DLD1 (cell line): ENCODE data around the gene SCAI.
"Not testable (repeated sequence)": the region's sequence is repeated elsewhere in the genome, so short reads cannot be mapped to it uniquely, and the experiment has no call there.

Source experiments
- in situ Hi-C: cut with HindIII; loops from 2 replicates; pipeline ENCODE4 v1.10.0; 2017; ENCODE audit warnings: low sequenced_read_pairs

SCAI gene

DNA sequence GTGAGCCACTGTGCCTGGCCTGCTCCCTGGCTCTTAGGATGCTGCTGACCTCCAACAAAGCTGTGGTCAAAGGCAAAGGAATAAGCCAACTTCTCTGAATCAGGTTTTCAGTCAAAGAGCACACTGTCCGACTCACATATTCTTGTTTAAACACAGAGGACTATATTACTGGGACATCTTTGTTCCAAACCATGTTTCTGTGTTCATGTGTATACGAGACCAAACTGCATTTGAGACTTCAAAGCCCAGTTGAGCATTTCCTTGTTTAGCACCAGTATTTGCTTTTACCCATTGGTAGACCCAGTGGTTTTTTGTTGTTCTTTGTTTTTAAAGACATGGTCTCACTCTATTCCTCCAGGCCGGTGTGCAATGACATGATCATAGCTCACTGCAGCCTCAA is 100.2 kb downstream of the SCAI start:
- in situ Hi-C loops: no loop called here

GRCh38 chr9:125038166-125038565 is 105.2 kb downstream of the SCAI start:
- in situ Hi-C loops: no loop called here

DNA sequence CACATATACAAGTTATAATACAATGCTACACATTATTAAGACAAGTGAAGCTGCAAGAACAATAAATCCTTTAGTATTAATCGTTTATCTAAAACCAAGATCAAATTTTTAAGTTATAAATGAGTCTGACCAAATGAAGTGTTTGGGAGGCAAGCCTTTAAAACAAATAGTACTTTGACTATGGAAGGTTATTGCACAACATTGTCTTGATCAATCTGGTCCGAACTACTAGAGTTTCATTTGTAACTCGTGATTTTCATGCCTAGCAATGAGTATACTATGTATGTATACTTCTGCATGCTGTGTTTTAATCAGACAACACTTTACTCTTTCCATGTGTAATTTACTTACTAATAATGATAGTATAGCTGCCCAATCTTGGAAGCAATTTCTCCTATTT is 115.3 kb downstream of the SCAI start:
- in situ Hi-C loops: no loop called here

DNA sequence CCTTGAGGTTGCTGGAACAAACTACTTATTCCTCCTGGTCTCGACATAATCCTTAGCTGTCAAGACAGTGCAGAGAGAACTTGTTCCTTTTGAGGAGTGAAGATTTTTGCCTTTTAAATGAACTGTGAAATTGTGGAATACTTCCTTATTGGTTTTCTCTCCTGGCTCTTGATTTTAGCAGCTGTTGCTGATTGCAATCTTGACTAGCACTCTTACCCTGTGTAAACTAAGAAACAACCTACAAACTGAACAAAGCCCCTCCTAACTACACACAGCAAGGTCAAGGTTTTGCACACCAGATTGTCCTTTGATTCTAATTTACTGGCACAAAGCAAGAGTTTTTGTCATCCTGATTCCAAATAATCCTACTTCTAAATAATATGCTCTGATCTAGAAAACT is 118.4 kb downstream of the SCAI start:
- in situ Hi-C loops: no loop called here

- in situ Hi-C loops: no loop called here
These were observed 122.3 kb downstream of the SCAI start for GRCh38 chr9:125021069-125021468.

GRCh38 chr9:125015655-125016054 is 127.7 kb downstream of the SCAI start:
- in situ Hi-C loops: not testable (repeated sequence)

DNA sequence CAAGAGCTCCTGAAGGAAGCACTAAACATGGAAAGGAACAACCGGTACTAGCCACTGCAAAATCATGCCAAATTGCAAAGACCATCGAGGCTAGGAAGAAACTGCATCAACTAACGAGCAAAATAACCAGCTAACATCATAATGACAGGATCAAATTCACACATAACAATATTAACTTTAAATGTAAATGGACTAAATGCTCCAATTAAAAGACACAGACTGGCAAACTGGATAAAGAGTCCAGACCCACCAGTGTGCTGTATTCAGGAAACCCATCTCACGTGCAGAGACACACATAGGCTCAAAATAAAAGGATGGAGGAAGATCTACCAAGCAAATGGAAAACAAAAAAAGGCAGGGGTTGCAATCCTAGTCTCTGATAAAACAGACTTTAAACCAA is 131.3 kb downstream of the SCAI start:
- in situ Hi-C loops: not testable (repeated sequence)

GRCh38 chr9:125008599-125008998 is 134.7 kb downstream of the SCAI start:
- in situ Hi-C loops: no loop called here

DNA sequence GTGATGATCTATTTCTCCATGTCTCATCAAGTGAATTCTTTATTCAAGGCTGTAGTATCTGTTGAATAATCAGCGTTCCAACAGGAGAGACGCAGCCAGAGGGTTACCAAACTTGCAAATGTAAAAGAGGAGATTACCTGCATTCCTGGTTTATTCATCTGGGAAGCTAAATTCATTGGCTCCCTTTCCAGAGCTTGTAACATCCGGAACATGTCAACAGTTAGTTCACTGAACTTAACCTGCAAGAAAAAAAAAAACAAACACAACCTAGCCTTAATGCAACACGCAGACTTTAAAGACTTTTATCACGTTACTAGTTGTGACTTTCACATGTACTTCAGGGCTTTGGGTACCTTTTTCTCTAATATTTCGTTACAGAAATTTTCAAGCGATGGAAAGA is 140.0 kb downstream of the SCAI start:
- in situ Hi-C loops: no loop called here

- in situ Hi-C loops: no loop called here
These were observed 159.6 kb downstream of the SCAI start for GRCh38 chr9:124983698-124984097.

DNA sequence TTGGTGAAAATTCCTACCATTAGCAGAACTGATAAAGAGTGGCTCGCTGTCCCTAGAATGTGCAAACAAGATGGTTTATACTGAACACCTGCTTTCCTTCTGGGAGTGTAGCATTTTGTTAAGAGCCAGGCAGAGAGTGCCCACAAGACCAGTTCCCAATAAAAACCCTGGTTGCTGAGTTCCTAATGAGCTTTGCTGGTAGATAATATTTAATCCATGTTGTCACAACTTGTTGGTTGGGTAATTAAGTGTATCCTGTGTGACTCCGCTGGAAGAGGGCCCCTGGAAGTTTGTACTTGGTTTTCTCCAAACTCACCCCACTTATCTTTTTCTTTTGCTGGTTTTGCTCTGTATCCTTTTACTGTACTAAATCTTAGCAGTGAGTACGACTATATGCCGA is 162.9 kb downstream of the SCAI start:
- in situ Hi-C loops: no loop called here

DNA sequence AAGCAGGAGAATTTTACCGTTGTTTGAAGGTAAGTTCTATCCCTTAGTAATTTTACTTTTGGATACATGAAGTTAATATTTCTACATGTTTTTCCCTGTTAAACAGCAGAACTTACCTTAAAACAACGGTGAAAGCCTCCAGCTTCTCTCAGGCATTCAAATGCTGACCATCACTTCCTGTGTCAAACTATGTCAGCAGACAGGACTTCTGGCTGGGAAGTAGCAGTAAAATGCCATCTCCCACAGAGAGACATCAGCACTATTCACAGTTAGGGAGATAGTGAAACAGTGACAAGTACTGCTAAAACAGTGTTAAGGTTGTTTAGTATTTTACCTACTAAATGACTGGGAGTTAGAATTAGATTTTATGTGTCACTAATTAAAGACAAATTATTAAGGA is 168.2 kb downstream of the SCAI start:
- in situ Hi-C loops: no loop called here

DNA sequence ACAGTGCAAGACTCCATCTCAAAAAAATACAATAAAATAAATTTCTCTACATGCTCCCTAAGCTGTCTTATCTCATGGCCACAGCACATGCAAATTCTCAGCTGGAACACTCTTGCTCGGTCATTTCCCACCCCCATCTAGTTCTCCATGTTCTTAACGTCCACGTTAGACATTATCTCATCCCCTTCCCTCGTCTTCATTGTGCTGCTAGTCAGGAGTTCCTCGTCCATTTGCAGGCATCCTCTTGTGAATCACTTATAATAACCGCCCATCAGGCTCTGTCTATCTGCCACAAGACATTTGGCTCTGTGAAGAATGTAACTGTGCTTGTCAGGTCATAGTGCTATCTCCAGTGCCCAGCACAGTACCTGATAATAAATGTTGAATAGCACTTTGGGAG is 169.5 kb downstream of the SCAI start:
- in situ Hi-C loops: no loop called here

- in situ Hi-C loops: no loop called here
These were observed 171.0 kb downstream of the SCAI start for GRCh38 chr9:124972241-124972770.

- in situ Hi-C loops: no loop called here
These were observed 173.9 kb downstream of the SCAI start for GRCh38 chr9:124969401-124969800.

DNA sequence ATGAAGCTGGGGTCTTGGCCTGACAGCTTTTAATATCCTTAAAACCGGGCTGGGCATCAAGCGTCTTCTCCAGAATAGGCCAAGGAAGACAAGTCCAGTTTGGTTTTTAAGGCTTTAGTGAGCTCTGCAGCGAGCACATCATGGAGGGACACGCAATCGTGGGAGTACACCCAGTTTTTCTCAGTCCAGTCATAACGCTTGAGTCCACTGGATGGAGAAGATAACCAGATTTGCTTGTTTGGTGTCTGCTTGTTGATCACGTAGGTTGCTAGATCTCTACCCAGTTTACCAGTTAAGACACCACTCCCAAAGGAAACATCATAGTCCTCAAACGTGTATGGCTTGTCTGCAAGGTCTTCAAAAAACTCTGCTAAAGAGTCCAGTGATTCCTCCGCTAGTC is 175.1 kb downstream of the SCAI start:
- in situ Hi-C loops: no loop called here

DNA sequence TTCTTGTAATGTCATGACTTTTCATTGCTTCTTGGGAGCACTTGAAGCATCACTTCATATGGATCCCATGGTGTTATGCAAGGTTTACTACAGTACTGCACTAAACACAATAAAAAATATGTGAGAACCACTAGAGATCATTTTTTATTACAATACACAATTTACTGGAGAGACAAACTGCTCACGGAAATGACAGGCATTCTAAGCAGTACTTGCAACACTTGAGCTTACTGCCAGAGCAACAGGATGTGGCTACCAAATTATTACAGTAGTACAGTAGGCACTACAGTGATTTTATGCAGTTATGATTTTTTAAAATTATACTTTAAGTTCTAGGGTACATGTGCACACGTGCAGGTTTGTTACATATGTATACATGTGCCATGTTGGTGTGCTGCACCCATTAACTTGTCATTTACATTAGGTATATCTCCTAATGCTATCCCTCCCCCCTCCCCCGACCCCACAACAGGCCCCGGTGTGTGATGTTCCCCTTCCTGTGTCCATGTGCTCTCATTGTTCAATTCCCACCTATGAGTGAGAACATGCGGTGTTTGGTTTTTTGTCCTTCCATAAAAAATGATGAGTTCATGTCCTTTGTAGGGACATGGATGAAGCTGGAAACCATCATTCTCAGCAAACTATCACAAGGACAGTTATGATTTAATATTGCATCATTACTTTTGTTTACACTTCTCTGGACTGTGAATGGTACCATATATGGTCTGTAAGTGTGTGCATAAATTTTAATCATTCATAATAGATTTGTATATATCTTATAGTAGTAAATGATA is 177.4 kb downstream of the SCAI start:
- in situ Hi-C loops: not testable (repeated sequence)

DNA sequence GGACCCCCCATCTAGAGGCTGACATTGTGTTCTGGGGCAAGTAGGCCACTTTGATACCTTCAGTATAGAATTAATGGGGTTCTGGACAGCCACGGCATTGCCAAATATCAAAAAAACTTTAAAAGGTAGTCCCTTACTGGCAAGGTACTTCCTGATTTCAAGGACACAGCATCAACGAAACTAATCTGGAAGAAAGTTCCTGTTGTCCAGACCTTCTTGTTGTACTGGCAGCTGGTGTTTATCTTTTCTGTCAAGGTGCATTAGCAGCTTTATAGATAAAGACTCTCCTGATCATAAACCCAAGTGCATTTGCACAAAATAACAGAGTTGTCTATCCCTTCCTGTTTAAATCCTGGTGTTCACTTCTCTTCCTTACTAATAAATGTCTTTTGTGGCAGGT is 178.7 kb downstream of the SCAI start:
- in situ Hi-C loops: no loop called here

GRCh38 chr9:124964056-124964455 is 179.3 kb downstream of the SCAI start:
- in situ Hi-C loops: no loop called here

- in situ Hi-C loops: no loop called here
These were observed 182.9 kb downstream of the SCAI start for GRCh38 chr9:124960409-124960752.

GRCh38 chr9:124959671-124960408 is 183.5 kb downstream of the SCAI start:
- in situ Hi-C loops: not testable (repeated sequence)

DNA sequence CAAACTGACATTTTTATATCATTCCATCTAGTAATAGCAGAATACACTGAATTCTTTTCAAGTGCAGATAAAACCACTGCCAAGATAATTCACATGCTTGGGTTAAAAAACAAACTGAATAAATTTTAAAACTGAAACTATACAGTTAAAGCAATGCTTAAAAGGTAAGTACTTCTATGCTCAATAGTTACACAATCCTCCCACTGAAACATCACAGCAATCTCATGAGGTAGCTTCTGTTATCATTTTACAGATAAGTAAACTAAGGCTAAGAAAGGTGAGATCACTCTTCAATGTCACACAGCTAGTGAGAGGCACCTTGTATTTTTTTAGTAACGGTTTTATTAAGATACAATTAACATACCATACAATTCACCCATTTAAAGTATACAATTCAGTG is 189.1 kb downstream of the SCAI start:
- in situ Hi-C loops: no loop called here
